IMR-90 (cell line): Measurements from ENCODE around the gene ASTN2. TPM values are rescaled to one million over a fixed set of nuclear protein-coding genes. Genes with fewer than 3 reads are reported as not detected.
A peak's percentile ranks its signal among the peaks of the same experiment; 100 is the strongest.

ENCODE experiments used
- ATAC-seq: fragments of 200-7000 bp; cut with Tn5 transposase; 2 replicates; pipeline ENCODE4 v1.9.1; 2020; ENCODE audit warnings: low read depth, mild to moderate bottlenecking, moderate library complexity
- BruUV-seq: library from RNA; stranded (reverse); fragments of 400-500 nt; replicated peaks from 2 replicates; lab custom pipeline; 2021; lab: Mats Ljungman, UMichigan
- CTCF ChIA-PET: fragments of 300-600 bp; formaldehyde crosslinking; extraction: SDS; loops from one replicate; lab custom pipeline; 2021; ENCODE audit warnings: antibody characterized with exemption; lab: Yijun Ruan, JAX
- POLR2A ChIA-PET: fragments of 300-600 bp; sonication (Branson Sonifier 250); formaldehyde crosslinking; loops from one replicate; lab custom pipeline; 2022; ENCODE audit warnings: antibody characterized with exemption; ENCODE audit not compliant: unreplicated experiment; lab: Charles Lee
- DNase-seq: peaks from one replicate; pipeline ENCODE4 v3.0.0; 2013
- H2AFZ ChIP-seq: replicated peaks from 2 replicates; pipeline ENCODE3; 2013; ENCODE audit warnings: low read length, mild to moderate bottlenecking; ENCODE audit not compliant: poor library complexity
- H2AK5ac ChIP-seq: 2 replicates; pipeline ENCODE4 v1.6.1; 2013; ENCODE audit warnings: low read depth, low read length, inconsistent platforms
- H2AK9ac ChIP-seq: replicated peaks from 2 replicates; pipeline ENCODE3; 2013; ENCODE audit warnings: mild to moderate bottlenecking, low read depth, low read length, moderate library complexity; ENCODE audit not compliant: poor library complexity
- H2BK120ac ChIP-seq: 2 replicates; pipeline ENCODE4 v1.6.1; 2013; ENCODE audit warnings: low read depth, low read length, inconsistent platforms
- H2BK15ac ChIP-seq: 3 replicates; pipeline ENCODE4 v1.6.1; 2013; ENCODE audit warnings: low read depth, low read length, inconsistent platforms
- H2BK20ac ChIP-seq: 2 replicates; pipeline ENCODE4 v1.6.1; 2013; ENCODE audit warnings: low read depth, mild to moderate bottlenecking, inconsistent platforms, low read length, moderate library complexity
- H2BK5ac ChIP-seq: 2 replicates; pipeline ENCODE4 v1.6.1; 2013; ENCODE audit warnings: mild to moderate bottlenecking, low read depth, low read length, inconsistent platforms; ENCODE audit not compliant: poor library complexity, severe bottlenecking
- H3K14ac ChIP-seq: replicated peaks from 2 replicates; pipeline ENCODE4 v1.6.1; 2013; ENCODE audit warnings: low read depth, low read length, inconsistent platforms
- H3K18ac ChIP-seq: 2 replicates; pipeline ENCODE4 v1.6.1; 2013; ENCODE audit warnings: low read depth, low read length, control low read depth
- H3K23ac ChIP-seq: 2 replicates; pipeline ENCODE4 v1.6.1; 2013; ENCODE audit warnings: low read depth, low read length, inconsistent platforms
- H3K27ac ChIP-seq: 2 replicates; pipeline ENCODE4 v1.5.1; 2013; ENCODE audit warnings: mild to moderate bottlenecking, control low read depth, low read length; ENCODE audit not compliant: insufficient read depth
- H3K27me3 ChIP-seq: 2 replicates; pipeline ENCODE4 v1.6.1; 2013; ENCODE audit warnings: low read length; ENCODE audit not compliant: control insufficient read depth, insufficient read depth
- H3K36me3 ChIP-seq: 2 replicates; pipeline ENCODE4 v1.6.1; 2013; ENCODE audit warnings: low read length, mixed read lengths; ENCODE audit not compliant: control insufficient read depth, insufficient read depth
- H3K4ac ChIP-seq: 2 replicates; pipeline ENCODE4 v1.6.1; 2013; ENCODE audit warnings: low read depth, low read length, inconsistent platforms
- H3K4me1 ChIP-seq: 2 replicates; pipeline ENCODE4 v1.6.1; 2013; ENCODE audit warnings: low read length, mixed read lengths; ENCODE audit not compliant: control insufficient read depth, insufficient read depth
- H3K4me2 ChIP-seq: 2 replicates; pipeline ENCODE4 v1.6.1; 2013; ENCODE audit warnings: low read depth, mild to moderate bottlenecking, control low read depth, low read length, moderate library complexity
- H3K4me3 ChIP-seq: 2 replicates; pipeline ENCODE4 v1.5.1; 2013; ENCODE audit warnings: low read depth, mild to moderate bottlenecking, control low read depth, low read length, moderate library complexity; ENCODE audit not compliant: insufficient read depth
- H3K56ac ChIP-seq: 2 replicates; pipeline ENCODE4 v1.6.1; 2013; ENCODE audit warnings: low read length, inconsistent platforms; ENCODE audit not compliant: insufficient read depth; ENCODE audit errors: extremely low read depth
- H3K79me1 ChIP-seq, 2 experiments: 2 replicates each; pipeline ENCODE4 v1.6.1; 2013; ENCODE audit warnings: low read length in 2 of 2, inconsistent platforms in 1 of 2, low read depth in 1 of 2
- H3K9ac ChIP-seq: 2 replicates; pipeline ENCODE4 v1.6.1; 2013; ENCODE audit warnings: low read depth, low read length, control low read depth
- H3K9me1 ChIP-seq: 2 replicates; pipeline ENCODE4 v1.6.1; 2013; ENCODE audit warnings: low read length, inconsistent platforms; ENCODE audit not compliant: insufficient read depth
- H3K9me3 ChIP-seq: 2 replicates; pipeline ENCODE4 v1.6.1; 2013; ENCODE audit warnings: low read length; ENCODE audit not compliant: control insufficient read depth, insufficient read depth
- H4K20me1 ChIP-seq: 2 replicates; pipeline ENCODE4 v1.6.1; 2013; ENCODE audit warnings: low read length, inconsistent platforms; ENCODE audit not compliant: insufficient read depth
- H4K5ac ChIP-seq: 2 replicates; pipeline ENCODE4 v1.6.1; 2013; ENCODE audit warnings: mild to moderate bottlenecking, low read depth, low read length, control low read depth
- H4K8ac ChIP-seq, 2 experiments: 2 replicates each; pipeline ENCODE4 v1.6.1; 2013; ENCODE audit warnings: low read depth in 2 of 2, low read length in 2 of 2, control low read depth in 1 of 2, inconsistent platforms in 1 of 2
- H4K91ac ChIP-seq: 2 replicates; pipeline ENCODE4 v1.6.1; 2013; ENCODE audit warnings: low read depth, low read length, inconsistent platforms; ENCODE audit not compliant: insufficient read depth
- MAZ ChIP-seq: IDR thresholded peaks from 2 replicates; pipeline ENCODE4 v1.6.1; 2012; ENCODE audit warnings: low read depth, mild to moderate bottlenecking, low read length, improper control_type of control experiment, moderate library complexity, borderline replicate concordance
- NFE2L2 ChIP-seq: fragments of 150-350 bp; IDR thresholded peaks from 2 replicates; pipeline ENCODE4 v1.6.1; 2016; ENCODE audit warnings: low read depth, mild to moderate bottlenecking, low read length
- RFX5 ChIP-seq: IDR thresholded peaks from 2 replicates; pipeline ENCODE4 v1.8.0; 2012; ENCODE audit warnings: low read depth, mild to moderate bottlenecking, low read length, moderate library complexity
- WGBS, 2 experiments: methylation state at CpG; one replicate each; pipeline versions ENCODE4 v1.1.5 to v1.1.7; 2013; ENCODE audit warnings: missing lambda C conversion rate in 2 of 2; ENCODE audit not compliant: insufficient read length in 1 of 2; ENCODE audit errors: extremely low coverage in 2 of 2; 5-methylcytosine and 5-hydroxymethylcytosine counted together
- dilution Hi-C: fragments of 300-500 bp; cut with HindIII; formaldehyde crosslinking; loops from one replicate; pipeline ENCODE4 v1.14.3; 2018; ENCODE audit warnings: low sequenced_read_pairs; ENCODE audit not compliant: unreplicated experiment
- in situ Hi-C: fragments of 300-500 bp; cut with MboI; formaldehyde crosslinking; loops from 3 replicates; pipeline ENCODE4 v1.14.3; 2019; ENCODE audit warnings: low sequenced_read_pairs, inconsistent platforms, mixed read lengths
- intact Hi-C: fragments of 100-400 bp; cut with micrococcal nuclease; formaldehyde crosslinking; loops from 2 replicates; pipeline ENCODE4 v1.10.0; 2022
- polyA plus RNA-seq, 3 experiments: library from polyadenylated mRNA; depleted of rRNA; stranded (reverse); fragments of >200 nt; gene quantifications; 2 replicates each; pipeline ENCODE4 v1.2.3, GENCODE V29; 2012; ENCODE audit warnings: low replicate concordance in 1 of 3
- total RNA-seq: library from RNA; depleted of rRNA; stranded (reverse); fragments of >200 nt; gene quantifications from 2 replicates; pipeline ENCODE4 v1.2.3, GENCODE V29; 2012

ASTN2 gene
- total and polyA plus RNA-seq, 2 of the 4 experiments (the other 2 are of a cell fraction), result 3.8 to 6.8 TPM

GRCh38 chr9:116450378-116451139, 964.3 kb downstream of the ASTN2 start (continued):
- TF ChIP-seq MAZ (0 out of 2 replicates have a peak, but pooled peaks have one; percentile 25), RFX5 (no peak)

DNA sequence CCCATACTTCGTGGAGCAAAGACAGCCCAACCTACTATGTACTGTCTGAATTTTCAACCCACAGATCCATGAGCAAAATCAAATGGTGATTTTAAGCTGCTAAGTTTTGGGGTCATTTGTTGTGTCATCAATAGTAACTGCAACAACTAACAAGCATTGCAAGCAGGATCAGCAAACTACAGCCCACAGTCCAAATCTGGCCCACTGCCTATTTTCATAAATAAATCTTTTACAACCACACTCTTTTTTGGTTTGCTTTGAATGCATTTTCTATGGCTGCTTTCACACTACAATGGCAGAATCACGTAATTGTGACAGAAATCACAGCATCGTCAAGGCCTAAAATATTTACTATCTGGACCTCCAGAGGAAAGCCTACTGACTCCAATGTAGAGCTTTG, 964.9 kb downstream of the ASTN2 start:
- H3K4me1 ChIP-seq, result peaks cover 5% of the 10 kb centered on the region
- ATAC-seq (no peak), DNase-seq (no peak)
- H2BK20ac ChIP-seq, result no peak overlapping the region
- no peaks in the 10 kb centered on the region for H3K79me1 ChIP-seq
- H2AK9ac ChIP-seq, result no peak overlapping the region
- H3K36me3 ChIP-seq, result no peaks in the 10 kb centered on the region
- no peak overlapping the region for H3K56ac ChIP-seq
- no peak overlapping the region for H3K27ac ChIP-seq
- POLR2A ChIA-PET, result no interaction called here
- no peak overlapping the region for H2BK5ac ChIP-seq
- CTCF ChIA-PET, result interaction anchor here (1.3 to 1.5 kb wide), 2 partner anchors 11 to 18 kb away, joined by 3 to 4 read pairs; no protein-coding TSS in a partner anchor
- no peak overlapping the region for H2BK15ac ChIP-seq
- dilution Hi-C loops (no loop called here), intact Hi-C loops (no loop called here), in situ Hi-C loops (no loop called here)
- peaks cover 3% of the 10 kb centered on the region; the same call in 1 of the 2 replicates for H3K9me1 ChIP-seq
- no peak overlapping the region for H4K8ac ChIP-seq
- no peak overlapping the region for H3K14ac ChIP-seq
- H4K20me1 ChIP-seq, result no peaks in the 10 kb centered on the region
- H3K18ac ChIP-seq, result no peak overlapping the region
- no peak overlapping the region for H3K4me3 ChIP-seq
- no peak overlapping the region for H4K5ac ChIP-seq
- H3K9ac ChIP-seq, result no peak overlapping the region
- no peak for TF ChIP-seq MAZ
- TF ChIP-seq NFE2L2, result no peak
- no TSS peak for BruUV-seq
- no peak overlapping the region for H2BK120ac ChIP-seq
- H2AK5ac ChIP-seq, result no peak overlapping the region
- H3K4me2 ChIP-seq, result no peak overlapping the region
- no peaks in the 10 kb centered on the region for H3K9me3 ChIP-seq
- H2AFZ ChIP-seq, result no peak overlapping the region
- no peak overlapping the region for H3K4ac ChIP-seq
- WGBS, 2 experiments, result no CpG with 5 or more reads among the region's 3 CpGs
- H3K23ac ChIP-seq, result no peak overlapping the region
- H3K27me3 ChIP-seq, result no peaks in the 10 kb centered on the region
- no peak overlapping the region for H4K91ac ChIP-seq
